Myometrial cell (primary cell): Measurements from ENCODE around the gene RCE1. TPM values are rescaled to one million over a fixed set of nuclear protein-coding genes. Genes with fewer than 3 reads are reported as not detected.

Experiments used
- total RNA-seq: library from RNA; depleted of rRNA; stranded (reverse); fragments of >200 nt; gene quantifications from 2 replicates; pipeline ENCODE4 v1.2.3, GENCODE V29; 2015

The RCE1 gene, protein sequence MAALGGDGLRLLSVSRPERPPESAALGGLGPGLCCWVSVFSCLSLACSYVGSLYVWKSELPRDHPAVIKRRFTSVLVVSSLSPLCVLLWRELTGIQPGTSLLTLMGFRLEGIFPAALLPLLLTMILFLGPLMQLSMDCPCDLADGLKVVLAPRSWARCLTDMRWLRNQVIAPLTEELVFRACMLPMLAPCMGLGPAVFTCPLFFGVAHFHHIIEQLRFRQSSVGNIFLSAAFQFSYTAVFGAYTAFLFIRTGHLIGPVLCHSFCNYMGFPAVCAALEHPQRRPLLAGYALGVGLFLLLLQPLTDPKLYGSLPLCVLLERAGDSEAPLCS
- 20.2 and 40.1 TPM in 2 replicates for total RNA-seq

DNA sequence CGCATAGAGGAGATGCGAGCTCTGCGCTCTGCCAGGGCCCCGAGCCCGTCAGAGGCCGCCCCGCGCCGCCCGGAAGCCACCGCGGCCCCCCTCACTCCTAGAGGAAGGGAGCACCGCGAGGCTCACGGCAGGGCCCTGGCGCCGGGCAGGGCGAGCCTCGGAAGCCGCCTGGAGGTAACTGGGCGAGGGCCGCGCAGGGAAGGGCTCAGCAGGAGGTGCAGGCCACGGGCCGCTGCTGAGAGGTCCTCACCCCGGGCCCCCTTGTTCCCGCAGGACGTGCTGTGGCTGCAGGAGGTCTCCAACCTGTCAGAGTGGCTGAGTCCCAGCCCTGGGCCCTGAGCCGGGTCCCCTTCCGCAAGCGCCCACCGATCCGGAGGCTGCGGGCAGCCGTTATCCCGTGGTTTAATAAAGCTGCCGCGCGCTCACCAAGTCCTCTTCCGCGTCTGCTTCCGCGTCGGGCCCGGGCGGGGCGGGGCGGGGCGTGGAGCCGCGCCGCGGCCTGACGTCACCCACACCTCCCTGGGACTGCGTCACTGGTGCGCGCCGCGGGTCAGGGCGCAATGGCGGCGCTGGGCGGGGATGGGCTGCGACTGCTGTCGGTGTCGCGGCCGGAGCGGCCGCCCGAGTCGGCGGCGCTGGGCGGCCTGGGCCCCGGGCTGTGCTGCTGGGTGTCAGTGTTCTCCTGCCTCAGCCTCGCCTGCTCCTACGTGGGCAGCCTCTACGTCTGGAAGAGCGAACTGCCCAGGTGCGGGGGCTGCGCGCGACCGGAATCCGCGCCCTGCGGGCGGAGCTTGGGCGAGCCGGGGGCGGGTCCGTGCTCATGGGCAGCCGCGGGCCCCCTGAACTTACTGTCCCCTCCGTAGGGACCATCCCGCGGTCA is at the start of gene RCE1:
RCE1 (plus strand) TSS at position 546 of the 880 bp plus-strand sequence; CDS start at position 561, 15 bp downstream.

GRCh38 chr11:66856496-66857233 is 13.4 kb downstream of the RCE1 start, which contains the start of gene LRFN4:
Gene LRFN4, plus strand, starts transcription at chr11:66857064. Its CDS starts 681 bp downstream, at chr11:66857745.

Other genes with a start within 250 kb of the RCE1 start
- 34.2 and 34.9 TPM in 2 replicates for gene RBM14, start 226.8 kb upstream of the RCE1 start, total RNA-seq
- gene RBM4, start 204.7 kb upstream of the RCE1 start, total RNA-seq: 96.6 and 136 TPM in 2 replicates
- gene RBM4B, start 165.6 kb upstream of the RCE1 start, total RNA-seq: 21.0 and 22.3 TPM in 2 replicates
- gene SPTBN2, start 114.2 kb upstream of the RCE1 start, total RNA-seq: 0.18 and 0.29 TPM in 2 replicates
- 23.6 and 28.9 TPM in 2 replicates for gene LRFN4, start 13.6 kb downstream of the RCE1 start, total RNA-seq
- gene PC, start 114.9 kb downstream of the RCE1 start, total RNA-seq: 25.9 and 32.4 TPM in 2 replicates
- gene C11orf86, start 131.9 kb downstream of the RCE1 start, total RNA-seq: not detected in 2 replicates
- 0.18 and 0.58 TPM in 2 replicates for gene SYT12, start 179.7 kb downstream of the RCE1 start, total RNA-seq
- 11.2 and 22.5 TPM in 2 replicates for gene RHOD, start 213.4 kb downstream of the RCE1 start, total RNA-seq